ENCODE measurements around the gene PLCH1.
A peak's percentile ranks its signal among the peaks of the same experiment; 100 is the strongest.

The PLCH1 gene

GRCh38 chr3:155365178-155365783 is 379.6 kb downstream of the PLCH1 start:
- no peak for DNase-seq (ENCODE audit: insufficient read length, low spot score)
- no peak for FAIRE-seq

- DNase-seq (ENCODE audit: insufficient read length, low spot score) (no peak), FAIRE-seq (no peak)
Observed at GRCh38 chr3:155364492-155364891, 380.4 kb downstream of the PLCH1 start.

GRCh38 chr3:155363690-155364070 is 381.2 kb downstream of the PLCH1 start:
- DNase-seq (ENCODE audit: insufficient read length, low spot score) = no peak
- no peak for FAIRE-seq

GRCh38 chr3:155362808-155363689 is 381.8 kb downstream of the PLCH1 start:
- DNase-seq (ENCODE audit: insufficient read length, low spot score) (no peak), FAIRE-seq (no peak)

GRCh38 chr3:155360281-155360680 is 384.6 kb downstream of the PLCH1 start:
- no peak for DNase-seq (ENCODE audit: insufficient read length, low spot score)
- FAIRE-seq = no peak

- FAIRE-seq = no peak
- no peak for DNase-seq (ENCODE audit: insufficient read length, low spot score)
Observed at GRCh38 chr3:155356594-155357370, 388.1 kb downstream of the PLCH1 start.

GRCh38 chr3:155354658-155355057 is 390.2 kb downstream of the PLCH1 start:
- FAIRE-seq = no peak
- DNase-seq (ENCODE audit: insufficient read length, low spot score) = no peak

GRCh38 chr3:155352900-155353490 is 391.9 kb downstream of the PLCH1 start:
- DNase-seq (ENCODE audit: insufficient read length, low spot score) = peak; percentile 44
- no peak for FAIRE-seq

GRCh38 chr3:155350571-155350970 is 394.3 kb downstream of the PLCH1 start:
- FAIRE-seq = no peak
- no peak for DNase-seq (ENCODE audit: insufficient read length, low spot score)

- DNase-seq (ENCODE audit: insufficient read length, low spot score) (no peak), FAIRE-seq (no peak)
Observed at GRCh38 chr3:155347901-155348300, 397.0 kb downstream of the PLCH1 start.

GRCh38 chr3:155342344-155342743 is 402.5 kb downstream of the PLCH1 start:
- no peak for DNase-seq (ENCODE audit: insufficient read length, low spot score)
- FAIRE-seq = no peak

GRCh38 chr3:155339052-155339451 is 405.8 kb downstream of the PLCH1 start:
- DNase-seq (ENCODE audit: insufficient read length, low spot score) (no peak), FAIRE-seq (no peak)

- FAIRE-seq (no peak), DNase-seq (ENCODE audit: insufficient read length, low spot score) (no peak)
Observed at GRCh38 chr3:155335724-155336354, 409.0 kb downstream of the PLCH1 start.

GRCh38 chr3:155334914-155335723 is 409.8 kb downstream of the PLCH1 start:
- no peak for DNase-seq (ENCODE audit: insufficient read length, low spot score)

GRCh38 chr3:155334215-155334913 is 410.5 kb downstream of the PLCH1 start:
- no peak for DNase-seq (ENCODE audit: insufficient read length, low spot score)
- FAIRE-seq = no peak

More at GRCh38 chr3:155334914-155335723, 409.8 kb downstream of the PLCH1 start:
- FAIRE-seq = no peak

- FAIRE-seq = no peak
- no peak for DNase-seq (ENCODE audit: insufficient read length, low spot score)
Observed at GRCh38 chr3:155332716-155333115, 412.2 kb downstream of the PLCH1 start.

- no peak for FAIRE-seq
- DNase-seq (ENCODE audit: insufficient read length, low spot score) = no peak
Observed at GRCh38 chr3:155331078-155331477, 413.8 kb downstream of the PLCH1 start.

- DNase-seq (ENCODE audit: insufficient read length, low spot score) (no peak), FAIRE-seq (no peak)
Observed at GRCh38 chr3:155330370-155330769, 414.5 kb downstream of the PLCH1 start.

GRCh38 chr3:155329513-155330048 is 415.3 kb downstream of the PLCH1 start:
- FAIRE-seq (no peak), DNase-seq (ENCODE audit: insufficient read length, low spot score) (no peak)
